DND-41 (cell line): ENCODE data around the gene COA1.

Experiments
- EZH2 ChIP-seq: IDR thresholded peaks from 3 replicates; pipeline ENCODE4 v1.6.1; 2012; ENCODE audit warnings: borderline replicate concordance, low read depth, mild to moderate bottlenecking, moderate library complexity, low read length, inconsistent platforms; ENCODE audit not compliant: severe bottlenecking
- TF ChIP-seq, protein P1 (sequence below): IDR thresholded peaks from 2 replicates; pipeline ENCODE4 v1.5.1; 2012; ENCODE audit warnings: borderline replicate concordance, low read length, moderate library complexity, mild to moderate bottlenecking; ENCODE audit not compliant: poor library complexity, severe bottlenecking; ENCODE audit errors: extremely low read depth

DNA sequence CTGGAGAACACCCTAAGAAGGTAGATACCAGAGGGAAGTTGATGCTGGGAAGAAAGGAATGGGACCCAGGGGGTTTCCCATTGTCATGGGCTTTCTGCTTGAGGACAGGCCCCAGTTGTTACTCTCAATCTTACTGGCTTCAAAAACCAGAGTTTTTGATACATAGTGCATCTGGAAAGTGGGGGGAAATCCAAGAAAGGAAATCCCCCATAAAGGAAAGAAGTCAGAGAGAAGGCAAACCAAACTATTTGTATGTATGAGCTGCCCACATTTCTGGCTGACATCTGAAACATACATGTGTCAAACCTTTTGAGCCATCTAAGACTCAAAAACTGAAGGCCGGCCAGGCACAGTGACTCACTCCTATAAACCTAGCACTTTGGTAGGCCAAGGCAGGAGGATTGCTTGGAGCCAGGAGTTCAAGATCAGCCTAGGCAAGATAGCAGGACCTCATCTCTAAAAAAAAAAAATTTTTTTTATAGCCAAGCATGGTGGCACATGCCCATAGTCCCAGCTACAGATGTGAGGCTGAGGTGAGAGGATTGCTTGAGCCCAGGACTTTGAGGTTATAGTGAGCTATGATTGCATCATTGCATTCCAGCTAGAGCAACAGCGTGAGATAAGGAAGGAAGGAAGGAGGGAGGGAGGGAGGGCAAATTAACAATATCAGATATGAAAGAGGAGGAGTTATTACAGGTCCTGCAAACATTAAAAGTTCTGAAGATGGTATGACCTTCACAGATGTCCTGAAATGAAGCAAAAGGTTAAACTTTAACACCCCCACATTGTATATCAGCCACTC, 6.7 kb upstream of the COA1 start:
- TF ChIP-seq, protein P1, sequence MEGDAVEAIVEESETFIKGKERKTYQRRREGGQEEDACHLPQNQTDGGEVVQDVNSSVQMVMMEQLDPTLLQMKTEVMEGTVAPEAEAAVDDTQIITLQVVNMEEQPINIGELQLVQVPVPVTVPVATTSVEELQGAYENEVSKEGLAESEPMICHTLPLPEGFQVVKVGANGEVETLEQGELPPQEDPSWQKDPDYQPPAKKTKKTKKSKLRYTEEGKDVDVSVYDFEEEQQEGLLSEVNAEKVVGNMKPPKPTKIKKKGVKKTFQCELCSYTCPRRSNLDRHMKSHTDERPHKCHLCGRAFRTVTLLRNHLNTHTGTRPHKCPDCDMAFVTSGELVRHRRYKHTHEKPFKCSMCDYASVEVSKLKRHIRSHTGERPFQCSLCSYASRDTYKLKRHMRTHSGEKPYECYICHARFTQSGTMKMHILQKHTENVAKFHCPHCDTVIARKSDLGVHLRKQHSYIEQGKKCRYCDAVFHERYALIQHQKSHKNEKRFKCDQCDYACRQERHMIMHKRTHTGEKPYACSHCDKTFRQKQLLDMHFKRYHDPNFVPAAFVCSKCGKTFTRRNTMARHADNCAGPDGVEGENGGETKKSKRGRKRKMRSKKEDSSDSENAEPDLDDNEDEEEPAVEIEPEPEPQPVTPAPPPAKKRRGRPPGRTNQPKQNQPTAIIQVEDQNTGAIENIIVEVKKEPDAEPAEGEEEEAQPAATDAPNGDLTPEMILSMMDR: no peak
- no peak for TF ChIP-seq EZH2
